Renal cortex interstitium (tissue), 11 donors: ENCODE measurements around the gene MBD4. TPM values are rescaled to one million over a fixed set of nuclear protein-coding genes. Genes with fewer than 3 reads are reported as not detected.

Experiments
- DNase-seq, 11 donors: peaks; one replicate each; pipeline ENCODE4 v3.0.0-alpha.2; 2013; ENCODE audit warnings: low read depth in 9 of 11, low spot score in 4 of 11; ENCODE audit errors: extremely low read depth in 1 of 11
- polyA plus RNA-seq, 3 donors: library from polyadenylated mRNA; unstranded; fragments of 120-200 nt; gene quantifications; one replicate each; pipeline ENCODE4 v1.2.1, GENCODE V29; 2013; ENCODE audit not compliant: insufficient read length in 3 of 3

MBD4 gene
- polyA plus RNA-seq, 3 donors, result 43.2 to 53.3 (median 49.5) TPM

- DNase-seq, result no peak
These were observed 1.5 kb upstream of the MBD4 start for GRCh38 chr3:129441215-129441614.

- DNase-seq, result no peak
These were observed 956 bp upstream of the MBD4 start for GRCh38 chr3:129440618-129441190.

DNA sequence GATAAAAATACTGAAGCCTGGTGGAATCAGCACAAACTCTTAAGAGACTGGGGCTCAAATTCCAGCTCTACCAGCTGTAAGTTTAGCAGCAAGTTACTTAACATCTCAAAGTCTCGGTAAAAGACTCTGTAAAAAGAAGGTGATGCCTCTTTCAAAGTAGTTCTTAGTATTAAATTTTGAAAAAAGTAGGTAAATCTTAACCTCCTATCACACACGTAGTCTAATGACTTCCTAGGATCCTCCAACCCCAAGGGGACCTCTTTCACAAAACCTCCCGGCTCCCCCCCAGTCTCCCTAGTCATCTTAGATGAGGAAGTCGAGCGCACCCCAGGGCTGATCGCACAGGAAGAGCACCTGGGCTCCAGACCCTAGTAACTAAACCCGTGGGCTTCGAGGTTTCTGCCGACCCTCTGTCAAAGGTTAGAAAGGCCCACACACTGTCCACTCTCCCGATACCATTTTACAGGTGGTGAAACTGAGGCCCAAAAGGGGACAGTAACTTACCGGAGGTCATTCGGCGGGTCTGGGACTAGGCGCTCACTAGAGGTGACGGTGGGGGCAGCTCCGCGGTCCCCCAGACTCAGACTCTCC lies 427 bp downstream of the MBD4 start:
- DNase-seq, result no peak

DNA sequence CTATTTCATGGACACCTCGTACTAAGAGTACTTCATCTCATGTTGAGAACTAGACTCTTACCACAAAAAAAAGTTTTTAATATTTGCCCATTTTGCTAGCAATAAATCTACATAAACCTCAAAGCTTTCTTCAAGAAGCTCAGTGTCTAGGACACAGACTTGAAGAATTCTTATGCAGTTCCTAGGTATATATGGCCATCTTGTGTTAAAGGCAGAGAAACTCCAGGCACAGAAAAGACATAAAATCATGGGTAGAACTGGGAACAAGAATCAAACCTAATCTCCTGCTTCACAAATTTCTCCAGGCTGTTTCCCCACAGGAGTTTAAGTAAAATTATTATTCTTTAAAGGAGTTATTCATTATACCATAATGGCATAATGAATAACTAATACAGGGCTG lies 4.4 kb downstream of the MBD4 start:
- no peak for DNase-seq

DNA sequence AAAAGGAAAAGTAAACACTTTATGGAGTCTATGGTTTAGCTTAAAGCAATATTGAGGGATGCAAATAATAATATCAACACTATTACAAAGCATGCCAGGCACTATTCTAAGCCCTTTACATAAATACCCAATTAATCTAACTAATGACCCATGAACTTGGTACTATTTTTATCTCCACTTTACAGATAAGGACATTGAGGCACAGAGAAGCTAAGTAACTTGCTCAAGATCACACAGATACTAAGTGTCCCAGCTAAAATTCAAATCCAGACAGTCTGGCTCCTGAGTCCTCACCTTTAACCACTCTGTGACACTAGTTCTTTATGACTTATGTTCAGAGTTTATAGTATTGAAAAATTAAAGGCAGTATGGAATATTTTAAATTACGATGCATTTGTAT lies 5.6 kb downstream of the MBD4 start:
- DNase-seq, result no peak

GRCh38 chr3:129433565-129433964 lies 6.2 kb downstream of the MBD4 start:
- DNase-seq, result no peak

DNA sequence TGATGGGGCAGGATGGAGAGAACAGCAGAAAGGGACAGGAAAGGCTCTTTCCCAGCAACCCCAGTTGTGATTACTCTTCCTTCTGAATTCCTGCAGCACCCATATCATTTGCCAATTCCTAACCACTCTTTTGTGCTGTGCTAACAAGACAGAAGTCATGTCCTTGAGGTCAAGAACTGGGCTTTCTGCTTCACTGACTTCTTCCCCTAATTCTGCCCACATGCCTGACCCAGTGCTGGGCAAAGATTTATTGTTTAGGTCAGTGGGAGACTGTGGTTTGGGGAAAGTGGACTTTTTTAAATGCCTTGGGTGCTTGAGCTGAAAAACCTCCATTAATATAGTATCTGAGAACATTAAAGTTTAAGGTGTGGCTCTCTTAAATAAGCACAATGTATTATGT lies 7.1 kb downstream of the MBD4 start:
- no peak for DNase-seq

DNA sequence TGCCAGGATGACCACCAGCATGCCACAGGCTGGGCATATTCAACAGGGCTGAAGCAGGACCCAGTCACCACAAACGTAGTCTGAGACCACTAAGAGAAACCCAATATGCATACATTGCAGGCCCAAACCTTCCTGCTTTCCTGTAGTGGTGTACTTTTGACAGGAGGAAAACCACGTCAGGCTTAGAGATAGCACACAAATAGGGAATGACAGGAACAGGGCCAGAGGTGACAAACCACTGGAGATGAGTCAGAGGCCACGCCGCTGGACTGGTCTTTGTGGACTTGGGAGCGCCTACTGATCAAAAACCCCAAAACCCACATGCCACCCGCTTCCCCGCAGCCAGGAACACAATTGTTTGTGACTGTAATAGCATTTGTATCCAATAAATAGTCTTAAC lies 7.7 kb downstream of the MBD4 start:
- no peak for DNase-seq

- DNase-seq, result no peak
These were observed 10.1 kb downstream of the MBD4 start for GRCh38 chr3:129429602-129430001.

- no peak for DNase-seq
These were observed 10.7 kb downstream of the MBD4 start for GRCh38 chr3:129429080-129429451.

DNA sequence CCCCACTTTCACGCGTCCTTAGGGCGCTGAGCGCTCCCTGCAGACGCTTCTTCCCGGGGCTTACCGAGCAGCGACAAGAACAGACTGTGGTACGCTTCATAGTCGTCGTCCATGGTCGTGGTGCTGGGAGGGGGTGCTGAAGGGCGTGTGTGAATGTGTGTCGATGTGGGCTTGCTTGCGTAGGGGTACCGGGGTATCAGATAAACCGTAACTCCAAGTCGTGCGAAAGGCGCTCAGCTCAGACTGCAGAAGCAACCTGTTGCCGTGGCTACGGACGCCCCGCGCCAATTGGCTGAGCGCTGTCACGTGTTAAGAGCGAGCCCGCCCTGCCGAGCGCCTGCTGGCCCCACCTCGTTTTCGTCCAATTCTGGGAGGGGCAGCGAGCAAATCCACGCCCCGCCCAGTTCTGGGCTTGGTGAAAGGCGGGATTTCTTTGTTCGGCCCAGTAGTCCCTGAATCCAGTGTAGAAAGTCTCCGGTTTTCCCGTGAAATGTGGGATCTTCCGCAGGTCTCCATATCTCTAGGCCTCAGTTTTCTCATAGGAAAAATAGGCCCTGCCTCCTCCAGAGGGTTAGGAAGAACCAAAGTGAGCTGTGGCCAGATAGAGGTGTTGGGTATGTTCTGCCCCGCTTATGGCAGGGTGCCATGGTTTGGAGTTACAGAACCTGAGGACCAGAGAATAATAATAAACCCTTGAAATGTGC lies 11.2 kb downstream of the MBD4 start, which contains the start of gene EFCAB12:
Gene EFCAB12, minus strand, starts transcription at position 261 of the 704 bp plus-strand sequence. Its CDS starts 148 bp downstream, at position 113.
- peak; percentile 70 to 92 (median 86) for DNase-seq

GRCh38 chr3:129428007-129428375 lies 11.8 kb downstream of the MBD4 start:
- no peak for DNase-seq

- DNase-seq, result no peak
These were observed 14.1 kb downstream of the MBD4 start for GRCh38 chr3:129425619-129426018.

DNA sequence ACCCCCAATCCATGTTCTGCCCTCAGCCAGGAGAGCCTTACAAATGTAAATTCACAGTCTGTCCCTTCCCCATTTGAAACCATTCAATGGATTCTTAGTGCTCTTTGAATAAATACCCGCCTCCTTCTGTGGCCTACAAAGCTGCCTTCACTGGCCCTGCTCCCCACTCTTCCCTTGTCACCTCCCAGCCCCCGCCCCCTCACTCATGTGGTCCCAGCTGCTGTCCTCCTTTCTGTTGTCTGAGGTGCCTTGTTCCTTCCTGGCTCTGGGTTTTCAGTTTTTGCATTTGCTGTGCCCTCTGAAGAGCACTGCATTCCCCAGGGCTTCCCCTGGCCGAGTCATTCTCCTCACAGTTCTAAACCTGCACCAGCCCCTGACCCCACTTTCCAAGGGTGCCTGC lies 14.5 kb downstream of the MBD4 start:
- no peak for DNase-seq

GRCh38 chr3:129424185-129424841 lies 15.4 kb downstream of the MBD4 start:
- no peak for DNase-seq

DNA sequence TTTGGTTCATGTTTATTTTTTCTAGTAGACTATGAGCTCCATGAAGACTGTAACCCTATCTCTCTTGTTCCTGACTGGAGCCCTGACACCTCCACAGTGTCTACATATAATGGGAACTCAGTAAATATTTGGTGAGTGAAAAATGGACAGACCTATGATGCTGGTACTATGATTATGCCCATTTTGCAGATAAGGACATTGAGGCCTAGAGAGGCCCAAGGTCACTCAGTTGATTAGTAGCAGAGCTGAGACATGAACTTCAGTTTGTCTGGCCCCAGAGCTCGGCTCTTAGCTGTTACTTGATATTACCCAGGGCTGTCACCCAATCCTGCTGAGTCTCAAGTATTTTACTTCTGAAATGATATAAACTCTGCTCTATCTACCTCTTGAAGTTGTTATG lies 16.9 kb downstream of the MBD4 start:
- DNase-seq, result no peak

GRCh38 chr3:129421988-129422745 lies 17.6 kb downstream of the MBD4 start:
- no peak for DNase-seq

DNA sequence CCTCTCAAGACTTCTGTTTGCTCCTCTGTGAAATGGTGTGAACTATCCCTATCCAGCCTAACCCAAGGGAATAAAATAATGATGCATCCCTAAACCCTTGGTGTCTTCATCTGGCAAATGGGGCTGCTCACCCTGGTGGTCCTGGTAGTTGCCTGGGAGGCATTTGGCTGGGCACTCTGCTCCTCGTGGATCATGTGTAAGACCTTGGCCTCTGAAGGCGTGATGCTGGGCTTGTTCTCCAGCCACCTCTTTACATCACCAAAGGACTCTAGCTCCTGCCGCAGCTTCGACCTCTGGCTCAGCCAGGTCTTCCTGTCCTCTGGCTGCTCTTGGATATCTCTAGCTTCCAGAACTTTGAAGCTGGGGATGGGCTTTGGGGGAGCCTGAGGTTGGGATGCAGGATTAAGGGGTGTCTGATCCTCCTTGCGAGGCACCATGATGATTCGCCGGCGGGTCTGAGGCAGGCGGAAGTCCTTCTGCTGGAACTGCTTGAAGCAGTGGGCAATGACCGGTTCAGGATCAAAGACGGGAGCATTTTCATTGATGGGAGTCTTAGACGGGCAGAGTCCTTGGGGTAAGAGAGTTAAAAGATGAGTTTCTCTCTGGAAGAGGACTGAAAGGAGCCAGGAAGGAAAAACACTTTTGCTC lies 18.4 kb downstream of the MBD4 start:
- no peak for DNase-seq

GRCh38 chr3:129419476-129419875 lies 20.3 kb downstream of the MBD4 start:
- no peak for DNase-seq
